Trophoblast cell (in vitro differentiated cells and primary cell): ENCODE data around the gene ADARB2.
"Not testable (repeated sequence)": the region's sequence is repeated elsewhere in the genome, so short reads cannot be mapped to it uniquely, and the experiment has no call there.

ENCODE experiments used
- DNase-seq, 2 donors: peaks; one replicate each; pipeline ENCODE4 v3.0.0-alpha.2; 2016
- H2AFZ ChIP-seq: 2 replicates; pipeline ENCODE4 v1.6.1; 2013; ENCODE audit warnings: low read length, moderate library complexity, mild to moderate bottlenecking; ENCODE audit not compliant: insufficient read depth, poor library complexity
- H2AK5ac ChIP-seq: 2 replicates; pipeline ENCODE4 v1.6.1; 2013; ENCODE audit warnings: mild to moderate bottlenecking, low read length
- H2BK120ac ChIP-seq: 2 replicates; pipeline ENCODE4 v1.6.1; 2013; ENCODE audit warnings: low read length, mild to moderate bottlenecking, moderate library complexity; ENCODE audit not compliant: insufficient read depth, poor library complexity
- H2BK12ac ChIP-seq: 2 replicates; pipeline ENCODE4 v1.6.1; 2013; ENCODE audit warnings: mild to moderate bottlenecking, low read length, moderate library complexity
- H2BK5ac ChIP-seq: 2 replicates; pipeline ENCODE4 v1.6.1; 2013; ENCODE audit warnings: low read length, low read depth, moderate library complexity, mild to moderate bottlenecking; ENCODE audit not compliant: poor library complexity
- H3K14ac ChIP-seq: 2 replicates; pipeline ENCODE4 v1.6.1; 2013; ENCODE audit warnings: mild to moderate bottlenecking, low read length
- H3K18ac ChIP-seq: 2 replicates; pipeline ENCODE4 v1.6.1; 2013; ENCODE audit warnings: mild to moderate bottlenecking, low read length
- H3K23ac ChIP-seq: 2 replicates; pipeline ENCODE4 v1.6.1; 2013; ENCODE audit warnings: low read length
- H3K27ac ChIP-seq: 2 replicates; pipeline ENCODE4 v1.5.1; 2013; ENCODE audit warnings: low read depth, mild to moderate bottlenecking, inconsistent platforms, low read length, moderate library complexity
- H3K27me3 ChIP-seq: 2 replicates; pipeline ENCODE4 v1.6.1; 2013; ENCODE audit warnings: inconsistent platforms, mild to moderate bottlenecking, low read length, moderate library complexity; ENCODE audit not compliant: insufficient read depth
- H3K36me3 ChIP-seq, 2 experiments: 1 replicate in 1 of 2; 2 replicates in 1 of 2; pipeline ENCODE4 v1.6.1; 2013; ENCODE audit warnings: low read length in 2 of 2, mild to moderate bottlenecking in 2 of 2, moderate library complexity in 1 of 2; ENCODE audit not compliant: insufficient read depth in 2 of 2, control insufficient read depth in 1 of 2
- H3K4ac ChIP-seq: 2 replicates; pipeline ENCODE4 v1.6.1; 2013; ENCODE audit warnings: low read depth, mild to moderate bottlenecking, low read length, moderate library complexity
- H3K4me1 ChIP-seq, 2 experiments: 1 replicate in 1 of 2; 2 replicates in 1 of 2; pipeline ENCODE4 v1.6.1; 2013; ENCODE audit warnings: low read length in 2 of 2, mild to moderate bottlenecking in 2 of 2, moderate library complexity in 1 of 2; ENCODE audit not compliant: insufficient read depth in 2 of 2, control insufficient read depth in 1 of 2
- H3K4me2 ChIP-seq: 2 replicates; pipeline ENCODE4 v1.6.1; 2013; ENCODE audit warnings: inconsistent platforms, mild to moderate bottlenecking, low read length, moderate library complexity
- H3K4me3 ChIP-seq: 2 replicates; pipeline ENCODE4 v1.5.1; 2013; ENCODE audit warnings: mild to moderate bottlenecking, low read depth, low read length, inconsistent platforms
- H3K79me1 ChIP-seq: one replicate; pipeline ENCODE4 v1.6.1; 2013; ENCODE audit warnings: low read length
- H3K79me2 ChIP-seq: 2 replicates; pipeline ENCODE4 v1.6.1; 2013; ENCODE audit warnings: low read length, mild to moderate bottlenecking; ENCODE audit not compliant: control insufficient read depth, insufficient read depth, poor library complexity
- H3K9ac ChIP-seq: 2 replicates; pipeline ENCODE4 v1.6.1; 2013; ENCODE audit warnings: mild to moderate bottlenecking, low read length
- H3K9me3 ChIP-seq: 2 replicates; pipeline ENCODE4 v1.6.1; 2013; ENCODE audit warnings: low read depth, mild to moderate bottlenecking, control low read depth, inconsistent platforms, low read length; ENCODE audit not compliant: insufficient read depth
- H4K12ac ChIP-seq: 2 replicates; pipeline ENCODE4 v1.6.1; 2013; ENCODE audit warnings: low read depth, mild to moderate bottlenecking, low read length, moderate library complexity
- H4K8ac ChIP-seq: 2 replicates; pipeline ENCODE4 v1.6.1; 2013; ENCODE audit warnings: low read depth, mild to moderate bottlenecking, low read length, moderate library complexity
- H4K91ac ChIP-seq: one replicate; pipeline ENCODE4 v1.6.1; 2013; ENCODE audit warnings: low read depth, mild to moderate bottlenecking, low read length, moderate library complexity
- WGBS: extraction: QIAGEN DNeasy Blood & Tissue Kit; methylation state at CpG from one replicate; pipeline ENCODE4 v1.1.7; 2013; ENCODE audit warnings: missing lambda C conversion rate; ENCODE audit not compliant: insufficient read length, insufficient coverage; ENCODE audit errors: extremely low coverage; 5-methylcytosine and 5-hydroxymethylcytosine counted together

The ADARB2 gene

DNA sequence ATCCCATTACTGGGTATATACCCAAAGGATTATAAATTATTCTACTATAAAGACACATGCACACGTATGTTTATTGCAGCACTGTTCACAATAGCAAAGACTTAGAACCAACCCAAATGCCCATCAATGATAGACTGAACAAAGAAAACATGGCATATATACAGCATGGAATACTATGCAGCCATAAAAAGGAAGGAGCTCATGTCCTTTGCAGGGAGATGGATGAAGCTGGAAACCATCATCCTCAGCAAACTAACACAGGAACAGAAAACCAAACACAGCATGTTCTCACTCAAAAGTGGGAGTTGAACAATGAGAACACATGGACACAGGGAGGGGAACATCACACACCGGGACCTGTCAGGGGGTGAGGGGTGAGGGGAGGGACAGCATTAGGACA, 199.9 kb downstream of the ADARB2 start:
- not testable (repeated sequence) for H2BK5ac ChIP-seq, H3K27me3 ChIP-seq, H3K14ac ChIP-seq, H2BK12ac ChIP-seq, H4K12ac ChIP-seq, H3K9me3 ChIP-seq, H3K18ac ChIP-seq, H3K36me3 ChIP-seq, H3K4ac ChIP-seq, H4K91ac ChIP-seq, H3K4me1 ChIP-seq, H2AK5ac ChIP-seq, H2BK120ac ChIP-seq, H4K8ac ChIP-seq, H3K79me2 ChIP-seq, H3K4me3 ChIP-seq, H3K79me1 ChIP-seq, H2AFZ ChIP-seq, DNase-seq, H3K27ac ChIP-seq, H3K4me2 ChIP-seq, H3K23ac ChIP-seq, H3K9ac ChIP-seq
- no CpG with 5 or more reads among the region's 2 CpGs for WGBS

DNA sequence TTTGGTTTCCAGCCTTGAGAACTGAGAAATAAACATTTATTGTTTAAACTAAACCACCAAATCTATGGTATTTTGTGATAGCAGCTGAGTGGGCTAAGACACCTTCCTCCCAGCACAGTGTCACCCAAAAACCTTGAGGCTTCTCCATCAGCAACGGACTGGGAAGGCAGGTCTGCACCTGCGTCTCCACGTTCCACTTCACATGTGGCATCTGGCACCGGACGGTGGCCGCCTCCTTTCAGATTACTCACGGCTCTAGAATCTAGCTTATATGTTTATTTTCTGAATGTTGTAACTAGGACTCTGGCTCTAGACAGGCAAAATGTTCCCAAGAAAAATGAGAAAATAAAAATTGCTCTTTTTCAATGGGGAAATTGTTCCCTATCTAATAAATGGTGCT, 201.0 kb downstream of the ADARB2 start:
- H3K14ac ChIP-seq: no peak overlapping the region
- H3K4me3 ChIP-seq: no peak overlapping the region
- H3K27ac ChIP-seq: no peak overlapping the region
- H2AFZ ChIP-seq: no peak overlapping the region
- no peak overlapping the region for H4K12ac ChIP-seq
- no peak overlapping the region for H2AK5ac ChIP-seq
- H3K9me3 ChIP-seq: peaks cover 3% of the 10 kb centered on the region
- H4K91ac ChIP-seq: no peak overlapping the region
- no peak overlapping the region for H3K23ac ChIP-seq
- no peak overlapping the region for H2BK5ac ChIP-seq
- H3K79me1 ChIP-seq: no peaks in the 10 kb centered on the region
- no peak overlapping the region for H4K8ac ChIP-seq
- no peak overlapping the region for H3K18ac ChIP-seq
- no peak overlapping the region for H3K4me2 ChIP-seq
- H3K4me1 ChIP-seq: no peaks in the 10 kb centered on the region
- H3K27me3 ChIP-seq: no peaks in the 10 kb centered on the region
- H3K36me3 ChIP-seq: no peaks in the 10 kb centered on the region
- no peak overlapping the region for H3K9ac ChIP-seq
- H2BK12ac ChIP-seq: no peak overlapping the region
- no peak overlapping the region for H2BK120ac ChIP-seq
- no peaks in the 10 kb centered on the region for H3K79me2 ChIP-seq
- no peak for DNase-seq
- no peak overlapping the region for H3K4ac ChIP-seq
- WGBS: no CpG with 5 or more reads among the region's 7 CpGs

GRCh38 chr10:1535301-1535965, 201.9 kb downstream of the ADARB2 start:
- Histone ChIP-seq H4K8ac (no peak overlapping the region), H3K18ac (no peak overlapping the region), H3K9ac (no peak overlapping the region), H3K4ac (no peak overlapping the region), H3K79me1 (no peaks in the 10 kb centered on the region), H3K4me3 (no peak overlapping the region), H3K9me3 (peaks cover 3% of the 10 kb centered on the region), H3K27ac (no peak overlapping the region), H3K27me3 (no peaks in the 10 kb centered on the region), H3K4me1 (no peaks in the 10 kb centered on the region), H4K12ac (no peak overlapping the region), H3K23ac (no peak overlapping the region), H2BK120ac (no peak overlapping the region), H3K14ac (no peak overlapping the region), H2AFZ (no peak overlapping the region), H2AK5ac (no peak overlapping the region), H3K36me3 (no peaks in the 10 kb centered on the region), H2BK12ac (no peak overlapping the region), H4K91ac (no peak overlapping the region), H3K4me2 (no peak overlapping the region), H3K79me2 (no peaks in the 10 kb centered on the region), H2BK5ac (no peak overlapping the region)
- WGBS: no CpG with 5 or more reads among the region's 24 CpGs
- DNase-seq: no peak

GRCh38 chr10:1534820-1535219, 202.5 kb downstream of the ADARB2 start:
- H2AFZ ChIP-seq: no peak overlapping the region
- no peak overlapping the region for H2BK12ac ChIP-seq
- H3K4me2 ChIP-seq: no peak overlapping the region
- no peak overlapping the region for H2AK5ac ChIP-seq
- no peak overlapping the region for H3K23ac ChIP-seq
- no peak overlapping the region for H4K91ac ChIP-seq
- no CpG with 5 or more reads among the region's 19 CpGs for WGBS
- no peak overlapping the region for H3K4me3 ChIP-seq
- H3K27ac ChIP-seq: no peak overlapping the region
- no peaks in the 10 kb centered on the region for H3K79me2 ChIP-seq
- no peak overlapping the region for H3K9ac ChIP-seq
- H3K79me1 ChIP-seq: no peaks in the 10 kb centered on the region
- no peaks in the 10 kb centered on the region for H3K36me3 ChIP-seq
- H4K12ac ChIP-seq: no peak overlapping the region
- H3K4ac ChIP-seq: no peak overlapping the region
- H2BK5ac ChIP-seq: no peak overlapping the region
- H4K8ac ChIP-seq: no peak overlapping the region
- no peak overlapping the region for H3K14ac ChIP-seq
- no peak overlapping the region for H3K18ac ChIP-seq
- H3K27me3 ChIP-seq: no peaks in the 10 kb centered on the region
- peaks cover 5% of the 10 kb centered on the region for H3K9me3 ChIP-seq
- no peak overlapping the region for H2BK120ac ChIP-seq
- H3K4me1 ChIP-seq: no peaks in the 10 kb centered on the region
- DNase-seq: no peak
